ENCODE data around the gene ZNF619. TPM values are rescaled to one million over a fixed set of nuclear protein-coding genes. Genes with fewer than 3 reads are reported as not detected.

ZNF619 gene
- total and polyA plus RNA-seq, 8 donors = 6.4 to 8.7 (median 7.3) TPM

DNA sequence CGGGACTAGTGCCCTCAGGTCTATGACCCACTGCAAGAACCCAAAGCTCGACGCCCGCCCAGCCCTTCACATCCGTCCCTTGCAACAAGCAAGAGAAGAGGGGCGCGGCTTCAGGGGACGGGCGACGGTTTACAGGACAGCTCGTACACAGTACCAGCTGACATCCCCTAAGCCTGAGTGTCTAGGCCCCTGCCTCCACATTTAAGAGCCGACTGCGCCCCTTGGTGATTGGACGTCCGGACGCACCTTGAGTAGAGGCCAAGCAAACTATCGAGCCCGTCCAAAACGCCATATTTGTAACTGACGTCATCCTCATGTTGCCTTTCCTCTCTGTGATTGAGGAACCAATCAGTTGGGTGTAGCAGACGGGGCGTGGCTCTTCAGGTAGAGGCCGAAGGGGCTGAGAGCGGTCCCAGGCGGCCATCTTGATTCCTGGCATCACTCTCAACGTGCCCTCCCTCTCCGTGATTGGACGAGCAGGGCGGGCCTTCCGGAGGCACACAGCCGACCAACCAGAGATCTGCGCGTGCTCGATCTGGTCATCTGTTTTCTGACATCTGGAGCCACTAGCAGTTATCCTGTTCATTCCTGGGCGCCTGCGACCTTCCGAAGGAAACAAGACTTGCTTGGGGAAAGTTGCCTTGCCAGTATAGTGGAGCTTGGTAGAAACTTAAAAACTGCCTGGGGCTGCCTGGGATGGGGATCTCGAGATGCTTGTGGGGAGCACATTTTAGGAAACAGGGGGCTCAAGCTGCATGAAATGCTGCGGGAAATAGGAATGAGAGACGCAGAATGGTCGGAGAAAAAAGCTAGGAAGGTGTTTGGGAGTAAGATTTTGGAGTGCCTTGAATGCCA, 23.8 kb upstream of the ZNF619 start:
- H3K4me3 ChIP-seq = peak overlapping the region; percentile 57 to 66
- H3K4me1 ChIP-seq = peaks cover 9 to 33% of the 10 kb centered on the region in 2 donors
- peak; percentile 96 for ATAC-seq
- intact Hi-C loops (cut with DNase I) = no loop called here
- H3K36me3 ChIP-seq = no peaks in the 10 kb centered on the region
- H3K9me3 ChIP-seq = no peaks in the 10 kb centered on the region
- peak overlapping the region; percentile 91 to 93 for H3K27ac ChIP-seq
- peak; percentile 92 to 99 (median 99) for DNase-seq
- no peaks in the 10 kb centered on the region for H3K27me3 ChIP-seq
- TF ChIP-seq, protein P1, sequence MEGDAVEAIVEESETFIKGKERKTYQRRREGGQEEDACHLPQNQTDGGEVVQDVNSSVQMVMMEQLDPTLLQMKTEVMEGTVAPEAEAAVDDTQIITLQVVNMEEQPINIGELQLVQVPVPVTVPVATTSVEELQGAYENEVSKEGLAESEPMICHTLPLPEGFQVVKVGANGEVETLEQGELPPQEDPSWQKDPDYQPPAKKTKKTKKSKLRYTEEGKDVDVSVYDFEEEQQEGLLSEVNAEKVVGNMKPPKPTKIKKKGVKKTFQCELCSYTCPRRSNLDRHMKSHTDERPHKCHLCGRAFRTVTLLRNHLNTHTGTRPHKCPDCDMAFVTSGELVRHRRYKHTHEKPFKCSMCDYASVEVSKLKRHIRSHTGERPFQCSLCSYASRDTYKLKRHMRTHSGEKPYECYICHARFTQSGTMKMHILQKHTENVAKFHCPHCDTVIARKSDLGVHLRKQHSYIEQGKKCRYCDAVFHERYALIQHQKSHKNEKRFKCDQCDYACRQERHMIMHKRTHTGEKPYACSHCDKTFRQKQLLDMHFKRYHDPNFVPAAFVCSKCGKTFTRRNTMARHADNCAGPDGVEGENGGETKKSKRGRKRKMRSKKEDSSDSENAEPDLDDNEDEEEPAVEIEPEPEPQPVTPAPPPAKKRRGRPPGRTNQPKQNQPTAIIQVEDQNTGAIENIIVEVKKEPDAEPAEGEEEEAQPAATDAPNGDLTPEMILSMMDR (IDR thresholded peaks at IDR 0.05) = no peak

DNA sequence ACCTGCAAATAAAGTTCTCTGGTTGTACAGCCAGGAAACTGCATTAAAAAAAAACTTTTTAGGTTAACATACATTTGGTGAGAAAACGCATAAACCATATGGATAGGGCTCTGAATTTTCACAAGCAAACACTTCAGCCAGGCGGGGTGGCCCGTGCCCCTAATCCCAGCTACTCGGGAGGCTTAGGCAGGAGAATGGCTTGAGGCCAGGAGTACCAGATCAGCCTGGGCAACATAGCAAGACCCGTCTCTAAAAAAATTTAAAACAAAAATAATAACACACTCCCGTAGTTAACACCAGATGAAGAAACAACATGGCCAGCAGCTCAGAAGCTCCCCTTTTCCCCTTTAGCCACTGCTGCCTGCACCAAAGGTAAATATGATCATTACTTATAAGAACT, 23.0 kb upstream of the ZNF619 start:
- intact Hi-C loops (cut with DNase I) = no loop called here
- TF ChIP-seq, protein P1 (IDR thresholded peaks at IDR 0.05) = no peak
- H3K27ac ChIP-seq = peak overlapping the region; percentile 91 to 93
- ATAC-seq (no peak), DNase-seq (no peak)
- peaks cover 0 to 7% of the 10 kb centered on the region in 2 donors for H3K36me3 ChIP-seq
- no peaks in the 10 kb centered on the region for H3K27me3 ChIP-seq
- no peaks in the 10 kb centered on the region for H3K9me3 ChIP-seq
- H3K4me3 ChIP-seq = peak overlapping the region; percentile 57 to 66
- peaks cover 13 to 42% of the 10 kb centered on the region in 2 donors for H3K4me1 ChIP-seq

DNA sequence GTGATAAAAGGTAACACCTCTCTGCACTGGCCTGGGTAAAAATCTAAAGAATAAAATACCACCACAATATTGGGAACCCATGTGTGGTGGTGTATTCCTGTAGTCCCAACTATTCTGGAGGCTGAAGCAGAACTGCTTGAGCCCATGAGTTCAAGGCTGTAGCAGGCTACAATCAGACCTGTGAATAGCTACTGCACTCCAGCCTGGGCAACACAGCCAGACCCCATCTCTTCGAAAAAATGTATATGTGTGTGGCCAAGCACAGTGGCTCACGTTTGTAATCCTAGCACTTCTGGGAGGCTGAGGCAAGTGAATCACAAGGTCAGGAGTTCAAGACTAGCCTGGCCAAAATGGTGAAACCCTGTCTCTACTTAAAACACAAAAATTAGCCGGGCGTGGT, 21.6 kb upstream of the ZNF619 start:
- Histone ChIP-seq H3K4me3 (no peak overlapping the region), H3K27me3 (no peaks in the 10 kb centered on the region), H3K9me3 (no peaks in the 10 kb centered on the region), H3K27ac (no peak overlapping the region), H3K4me1 (peaks cover 16 to 54% of the 10 kb centered on the region in 2 donors), H3K36me3 (peaks cover 0 to 21% of the 10 kb centered on the region in 2 donors)
- no peak for DNase-seq
- intact Hi-C loops (cut with DNase I) = no loop called here
- ATAC-seq = no peak
- TF ChIP-seq, protein P1 (IDR thresholded peaks at IDR 0.05) = no peak

DNA sequence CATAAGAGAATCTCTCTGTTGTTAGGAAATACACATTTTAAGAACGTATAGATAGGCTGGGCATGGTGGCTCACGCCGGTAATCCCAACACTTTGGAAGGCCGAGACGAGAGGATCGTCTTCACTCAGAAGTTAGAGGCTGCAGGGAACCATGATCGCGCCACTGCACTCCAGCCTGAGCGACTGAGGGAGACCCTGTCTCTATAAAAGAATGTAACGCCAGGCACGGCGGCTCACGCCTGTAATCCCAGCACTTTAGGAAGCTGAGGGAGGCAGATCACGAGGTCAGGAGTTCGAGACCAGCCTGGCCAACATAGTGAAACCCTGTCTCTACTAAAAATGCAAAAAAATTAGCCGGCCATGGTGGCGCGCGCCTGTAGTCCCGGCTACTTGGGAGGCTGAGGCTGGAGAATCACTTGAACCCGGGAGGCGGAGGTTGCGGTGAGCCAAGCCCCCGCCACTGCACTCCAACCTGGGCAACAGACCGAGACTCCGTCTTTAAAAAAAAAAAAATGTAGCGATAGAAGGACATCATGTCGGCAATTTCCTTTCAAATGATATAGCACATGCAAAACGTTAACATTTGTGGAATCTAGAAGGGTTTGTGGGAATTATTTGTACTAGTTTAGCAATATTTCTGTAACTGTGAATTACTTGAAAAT, 20.5 kb upstream of the ZNF619 start:
- H3K4me3 ChIP-seq = peak overlapping the region; percentile 93 to 95
- H3K36me3 ChIP-seq = peaks cover 0 to 32% of the 10 kb centered on the region in 2 donors
- DNase-seq (no peak), ATAC-seq (no peak)
- intact Hi-C loops (cut with DNase I) = no loop called here
- peaks cover 16 to 63% of the 10 kb centered on the region in 2 donors for H3K4me1 ChIP-seq
- no peaks in the 10 kb centered on the region for H3K27me3 ChIP-seq
- TF ChIP-seq, protein P1 (IDR thresholded peaks at IDR 0.05) = no peak
- H3K27ac ChIP-seq = peak overlapping the region; percentile 82 to 87
- H3K9me3 ChIP-seq = no peaks in the 10 kb centered on the region
